ENCODE results near the gene EXPH5. TPM values are rescaled to one million over a fixed set of nuclear protein-coding genes. Genes with fewer than 3 reads are reported as not detected.

EXPH5 gene
- total and polyA plus RNA-seq, 2 of the 8 experiments (the other 6 are each of a cell fraction or from before 2014, with no cell fraction given), result 1.1 to 11.5 TPM

DNA sequence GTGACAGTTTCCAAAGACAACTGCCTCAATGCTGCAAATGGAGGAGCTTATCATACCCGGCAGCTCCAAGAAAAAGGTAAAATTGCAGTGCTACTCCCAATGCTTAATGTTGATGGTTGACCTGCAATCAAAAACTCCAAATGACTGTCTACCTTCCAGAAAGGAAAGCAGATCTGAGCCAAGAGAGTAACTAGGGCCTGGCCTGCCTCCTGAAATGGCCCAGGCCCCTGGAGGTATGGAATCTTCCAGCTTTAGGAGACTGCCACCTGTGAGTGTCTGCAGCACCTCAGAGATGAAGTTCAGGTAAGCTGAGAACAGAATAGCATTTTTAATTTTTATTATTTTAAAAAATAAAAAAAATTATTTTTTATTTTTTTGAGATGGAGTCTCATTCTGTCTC is 23.7 kb downstream of the EXPH5 start:
- no peak overlapping the region for H3K9ac ChIP-seq (replicated peaks in 1 of 4; ENCODE audit: extremely low read depth in 1 of 4, low read depth in 3 of 4, low read length in 3 of 4)
- ChIA-PET POLR2A (ENCODE audit: partially characterized antibody) (interaction anchor here (0.8 kb wide), 1 partner anchor 23 kb away, joined by 3 read pairs; the partner anchor contains the start of gene EXPH5), CTCF (ENCODE audit: partially characterized antibody) (interaction anchor here (1.0 kb wide), 1 partner anchor 71 kb away, joined by 3 read pairs; no protein-coding TSS in a partner anchor)
- H2BK5ac ChIP-seq (ENCODE audit: low read depth, low read length), result no peak overlapping the region
- no peak overlapping the region for H2BK12ac ChIP-seq (ENCODE audit: low read depth, low read length)
- no peaks in the 10 kb centered on the region for H3K79me2 ChIP-seq (ENCODE audit: control insufficient read depth in 1 of 2, insufficient read depth in 2 of 2, low read length in 2 of 2)
- H3K27ac ChIP-seq (ENCODE audit: low read depth, low read length), result no peak overlapping the region
- H3K9me3 ChIP-seq (ENCODE audit: insufficient read depth in 2 of 2, low read depth in 1 of 2, low read length in 1 of 2), result no peaks in the 10 kb centered on the region
- H3K79me1 ChIP-seq (ENCODE audit: low read depth, low read length), result 0 out of 2 replicates have a peak, but pooled peaks cover 2% of the 10 kb centered on the region
- H3K4me2 ChIP-seq (ENCODE audit: insufficient read depth in 1 of 2, low read depth in 2 of 2, low read length in 2 of 2), result no peak overlapping the region
- no peak overlapping the region for H3K56ac ChIP-seq (replicated peaks; ENCODE audit: insufficient read length, low read depth, low read length)
- no peak for DNase-seq (ENCODE audit: low read depth in 1 of 2, low spot score in 2 of 2)
- H4K20me1 ChIP-seq (replicated peaks in 1 of 2; ENCODE audit: control insufficient read depth in 1 of 2, insufficient read depth in 2 of 2, low read length in 2 of 2), result no peaks in the 10 kb centered on the region
- H3K4ac ChIP-seq (replicated peaks; ENCODE audit: insufficient read length, low read depth, low read length), result no peak overlapping the region
- H3K36me3 ChIP-seq (ENCODE audit: control insufficient read depth in 2 of 4, insufficient read depth in 4 of 4, low read length in 3 of 4), result no peaks in the 10 kb centered on the region
- H3K14ac ChIP-seq (ENCODE audit: insufficient read length), result no peak overlapping the region
- H2BK120ac ChIP-seq (replicated peaks; ENCODE audit: low read depth, low read length), result no peak overlapping the region
- H3K23ac ChIP-seq (ENCODE audit: insufficient read length), result no peak overlapping the region
- H2BK20ac ChIP-seq (ENCODE audit: low read length), result no peak overlapping the region
- no peak overlapping the region for H3K18ac ChIP-seq (ENCODE audit: extremely low read depth, low read length)
- no peak for FAIRE-seq
- 75% methylated on average over 1 of the region's 1 CpG; no CpG with 5 or more reads in 1 of the 2 experiments for WGBS, 2 experiments (ENCODE audit: extremely low coverage in 1 of 2, insufficient coverage in 1 of 2, insufficient read length in 1 of 2, insufficient replicate concordance in 2 of 2, low coverage in 1 of 2, low lambda C conversion rate in 2 of 2, missing lambda C conversion rate in 1 of 2)
- H3K27me3 ChIP-seq (replicated peaks in 1 of 4; ENCODE audit: control insufficient read depth in 3 of 4, extremely low read depth in 1 of 4, insufficient read depth in 3 of 4, low read length in 3 of 4), result no peaks in the 10 kb centered on the region
- no peak overlapping the region for H4K5ac ChIP-seq (ENCODE audit: insufficient read length, low read depth, low read length)
- H3K4me3 ChIP-seq (ENCODE audit: extremely low read depth in 1 of 4, insufficient read depth in 2 of 4, low read depth in 3 of 4, low read length in 4 of 4), result no peak overlapping the region
- no peak overlapping the region for H2AFZ ChIP-seq (ENCODE audit: low read length)
- H4K8ac ChIP-seq (ENCODE audit: extremely low read depth, insufficient read depth, low read length), result no peak overlapping the region
- H3K23me2 ChIP-seq (ENCODE audit: low read depth, low read length), result no peaks in the 10 kb centered on the region
- H3K4me1 ChIP-seq (replicated peaks in 1 of 4; ENCODE audit: control insufficient read depth in 3 of 4, insufficient read depth in 4 of 4, low read length in 3 of 4), result peaks cover 0 to 6% (median 1%) of the 10 kb centered on the region in 4 experiments; a peak in 2 of 7 replicates
- no peak overlapping the region for H2AK5ac ChIP-seq (ENCODE audit: low read depth, low read length)
- H4K91ac ChIP-seq (replicated peaks; ENCODE audit: insufficient read length, low read length), result no peak overlapping the region
- TF ChIP-seq YY1 (IDR thresholded peaks at IDR 0.05; ENCODE audit: low read depth, low read length), result peak; percentile 60
- TF ChIP-seq KDM4A (IDR thresholded peaks at IDR 0.05; ENCODE audit: low read depth, low read length, severe bottlenecking), result no peak
- H2BK15ac ChIP-seq (ENCODE audit: low read length), result no peak overlapping the region
